GM12865 (cell line): ENCODE results near the gene ZDHHC23.
A peak's percentile ranks its signal among the peaks of the same experiment; 100 is the strongest.

Experiments used
- DNase-seq: peaks from one replicate; pipeline ENCODE4 v3.0.0; 2010; ENCODE audit warnings: low read depth
- H3K4me3 ChIP-seq: 2 replicates; pipeline ENCODE4 v1.5.1; 2011; ENCODE audit warnings: mild to moderate bottlenecking, low read depth, low read length, control low read depth
- TF ChIP-seq, protein P1 (sequence below): IDR thresholded peaks from 2 replicates; pipeline ENCODE4 v1.5.1; 2011; ENCODE audit warnings: low read length, control low read depth, low read depth, inconsistent platforms; ENCODE audit not compliant: insufficient read depth; ENCODE audit errors: missing control alignments

ZDHHC23 gene

DNA sequence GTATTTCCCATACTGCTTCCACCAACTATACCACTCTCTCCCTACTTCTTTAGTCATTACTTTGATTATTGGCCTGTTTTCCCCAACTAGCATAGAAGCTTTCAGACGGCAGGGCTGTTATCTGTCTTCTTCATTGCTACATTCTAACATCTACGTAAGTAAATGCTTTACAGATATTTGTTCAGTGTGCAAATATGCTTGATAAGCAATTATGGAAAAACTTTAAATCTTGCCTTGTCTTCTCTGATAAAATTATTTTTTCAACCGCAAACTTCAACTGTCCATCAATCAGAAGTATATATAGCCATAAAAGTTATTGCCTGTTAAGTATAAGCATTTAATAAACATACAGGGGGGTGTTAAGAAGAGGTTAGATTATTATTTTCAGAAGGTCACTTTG lies 35.7 kb downstream of the ZDHHC23 start:
- TF ChIP-seq, protein P1, sequence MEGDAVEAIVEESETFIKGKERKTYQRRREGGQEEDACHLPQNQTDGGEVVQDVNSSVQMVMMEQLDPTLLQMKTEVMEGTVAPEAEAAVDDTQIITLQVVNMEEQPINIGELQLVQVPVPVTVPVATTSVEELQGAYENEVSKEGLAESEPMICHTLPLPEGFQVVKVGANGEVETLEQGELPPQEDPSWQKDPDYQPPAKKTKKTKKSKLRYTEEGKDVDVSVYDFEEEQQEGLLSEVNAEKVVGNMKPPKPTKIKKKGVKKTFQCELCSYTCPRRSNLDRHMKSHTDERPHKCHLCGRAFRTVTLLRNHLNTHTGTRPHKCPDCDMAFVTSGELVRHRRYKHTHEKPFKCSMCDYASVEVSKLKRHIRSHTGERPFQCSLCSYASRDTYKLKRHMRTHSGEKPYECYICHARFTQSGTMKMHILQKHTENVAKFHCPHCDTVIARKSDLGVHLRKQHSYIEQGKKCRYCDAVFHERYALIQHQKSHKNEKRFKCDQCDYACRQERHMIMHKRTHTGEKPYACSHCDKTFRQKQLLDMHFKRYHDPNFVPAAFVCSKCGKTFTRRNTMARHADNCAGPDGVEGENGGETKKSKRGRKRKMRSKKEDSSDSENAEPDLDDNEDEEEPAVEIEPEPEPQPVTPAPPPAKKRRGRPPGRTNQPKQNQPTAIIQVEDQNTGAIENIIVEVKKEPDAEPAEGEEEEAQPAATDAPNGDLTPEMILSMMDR: no peak
- DNase-seq: no peak
- no peak overlapping the region for H3K4me3 ChIP-seq

GRCh38 chr3:113985541-113985940 lies 37.7 kb downstream of the ZDHHC23 start:
- TF ChIP-seq, protein P1: no peak
- peak; percentile 21 for DNase-seq
- H3K4me3 ChIP-seq: no peak overlapping the region

DNA sequence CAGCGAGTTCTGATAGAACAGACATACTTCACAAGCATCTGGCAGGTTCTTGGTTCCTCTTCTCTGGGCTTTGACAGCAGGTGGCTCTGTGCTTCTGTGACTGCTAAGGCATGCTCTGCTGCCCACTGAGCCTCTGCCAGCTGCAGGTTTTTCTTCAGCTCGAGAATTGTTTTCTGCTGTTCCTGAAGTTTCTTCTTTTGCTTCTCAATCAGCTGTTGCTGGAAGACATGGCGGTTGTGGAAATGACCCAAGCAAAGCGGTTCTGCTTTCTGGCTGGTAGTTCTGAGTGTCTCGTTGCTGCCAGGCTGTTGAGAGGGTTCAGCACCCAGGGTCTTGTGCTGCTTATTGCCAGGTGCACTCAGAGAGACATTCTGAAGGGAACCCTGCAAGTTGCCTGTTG lies 57.7 kb downstream of the ZDHHC23 start:
- H3K4me3 ChIP-seq: no peak overlapping the region
- DNase-seq: peak; percentile 45

DNA sequence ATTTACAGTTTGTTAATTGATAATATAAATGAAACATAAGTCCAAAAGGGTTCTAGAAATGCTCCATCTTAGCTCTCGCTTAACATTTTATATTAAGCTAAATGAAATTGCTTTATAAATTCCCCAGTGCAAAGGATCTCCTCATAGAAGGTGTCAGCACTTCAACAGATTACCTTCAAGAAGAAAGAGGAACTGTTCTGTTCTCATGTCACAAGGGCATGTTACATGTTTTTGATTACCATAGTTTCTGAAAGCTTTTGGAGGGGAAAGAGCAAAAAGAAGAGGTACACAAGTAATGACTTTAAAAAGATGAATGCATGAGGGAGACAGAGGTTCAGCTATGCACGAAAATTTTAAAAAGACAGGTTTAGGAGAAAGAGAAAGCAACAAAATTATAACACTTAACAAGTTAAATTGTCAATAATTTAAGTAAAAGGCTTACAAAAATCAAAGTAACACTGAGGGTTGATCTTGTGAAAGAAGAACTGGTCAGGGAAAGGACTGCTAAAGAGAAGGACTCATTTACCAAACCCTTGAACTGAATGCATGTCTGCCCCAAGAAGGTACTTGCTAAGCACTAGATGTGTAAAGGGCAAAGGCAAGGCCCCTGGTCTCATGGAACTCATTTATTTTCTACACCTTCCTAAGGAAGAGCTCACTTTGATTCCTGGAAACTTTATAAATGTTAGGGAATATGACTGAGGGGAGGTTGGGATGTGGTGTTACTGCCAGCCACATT lies 63.4 kb downstream of the ZDHHC23 start:
- no peak overlapping the region for H3K4me3 ChIP-seq
- peak; percentile 28 for DNase-seq
- TF ChIP-seq, protein P1: no peak

More for the DNA sequence above, 57.7 kb downstream of the ZDHHC23 start:
- TF ChIP-seq, protein P1: no peak
